ENCODE data around the gene B4GALT2. TPM values are rescaled to one million over a fixed set of nuclear protein-coding genes. Genes with fewer than 3 reads are reported as not detected.

The B4GALT2 gene
- total and polyA plus RNA-seq, 2 of the 4 experiments (the other 2 are of a cell fraction) = 52.3 to 60.8 TPM

DNA sequence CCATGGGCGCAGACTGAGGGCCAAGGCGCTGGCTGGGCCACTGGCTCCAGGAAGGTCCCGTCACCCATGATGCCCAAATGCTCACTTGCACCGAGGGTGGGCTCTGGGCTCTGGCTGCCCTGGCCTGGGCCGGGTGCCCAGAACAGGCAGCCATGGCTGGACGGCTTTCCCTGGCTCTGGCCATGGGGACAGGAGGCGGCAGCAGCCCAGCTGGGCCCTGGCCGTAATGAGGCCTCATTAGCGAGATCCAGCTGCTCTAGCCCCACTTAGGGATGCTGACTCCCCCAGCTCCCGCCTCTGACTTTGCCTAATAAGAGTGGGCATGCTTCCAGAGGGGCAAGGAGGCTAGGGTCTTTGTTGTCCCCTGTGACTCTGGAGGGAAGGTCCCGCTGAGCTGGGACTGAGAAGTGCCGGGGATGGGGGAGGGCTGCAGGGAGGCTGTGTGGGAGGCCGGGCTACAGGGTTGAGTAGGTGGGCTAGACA is 40.5 kb downstream of the B4GALT2 start:
- Histone ChIP-seq H4K5ac (ENCODE audit: low read depth, low read length) (no peak overlapping the region), H3K79me1 (ENCODE audit: low read depth in 1 of 2, low read length in 2 of 2) (no peaks in the 10 kb centered on the region), H3K9me1 (ENCODE audit: insufficient read depth, low read length) (peaks cover 8% of the 10 kb centered on the region; the same call in 1 of the 2 replicates), H4K20me1 (ENCODE audit: insufficient read depth, low read length) (no peaks in the 10 kb centered on the region; the same call in 1 of the 2 replicates), H3K27me3 (ENCODE audit: control insufficient read depth, insufficient read depth, low read length) (no peaks in the 10 kb centered on the region), H3K23ac (ENCODE audit: low read depth, low read length) (no peak overlapping the region), H3K4me2 (ENCODE audit: low read depth, low read length) (no peak overlapping the region), H2BK120ac (ENCODE audit: low read depth, low read length) (no peak overlapping the region), H3K27ac (ENCODE audit: insufficient read depth, low read length) (no peak overlapping the region), H3K18ac (ENCODE audit: low read depth, low read length) (no peak overlapping the region), H2BK20ac (ENCODE audit: low read depth, low read length) (no peak overlapping the region), H3K9me3 (ENCODE audit: control insufficient read depth, insufficient read depth, low read length) (no peaks in the 10 kb centered on the region), H2AFZ (replicated peaks; ENCODE audit: low read length, poor library complexity) (no peak overlapping the region), H4K8ac (ENCODE audit: low read depth in 2 of 2, low read length in 2 of 2) (no peak overlapping the region), H3K56ac (ENCODE audit: extremely low read depth, insufficient read depth, low read length) (no peak overlapping the region), H3K4me1 (ENCODE audit: control insufficient read depth, insufficient read depth, low read length) (no peaks in the 10 kb centered on the region), H2BK5ac (ENCODE audit: low read depth, low read length, poor library complexity, severe bottlenecking) (no peak overlapping the region), H2BK15ac (ENCODE audit: low read depth, low read length) (no peak overlapping the region), H3K4ac (ENCODE audit: low read depth, low read length) (no peak overlapping the region), H3K36me3 (ENCODE audit: control insufficient read depth, insufficient read depth, low read length) (peaks cover 26% of the 10 kb centered on the region; the same call in 1 of the 2 replicates), H3K4me3 (ENCODE audit: insufficient read depth, low read depth, low read length) (no peak overlapping the region), H3K9ac (ENCODE audit: low read depth, low read length) (no peak overlapping the region), H3K14ac (replicated peaks; ENCODE audit: low read depth, low read length) (no peak overlapping the region), H4K91ac (ENCODE audit: insufficient read depth, low read depth, low read length) (no peak overlapping the region), H2AK9ac (replicated peaks; ENCODE audit: low read depth, low read length, poor library complexity) (no peak overlapping the region), H2AK5ac (ENCODE audit: low read depth, low read length) (no peak overlapping the region)
- POLR2A ChIA-PET (ENCODE audit: unreplicated experiment) = no interaction called here
- ATAC-seq (ENCODE audit: low read depth) = no peak
- intact Hi-C loops (cut with micrococcal nuclease) = no loop called here
- no TSS peak for BruUV-seq (replicated peaks)
- TF ChIP-seq, protein P1, sequence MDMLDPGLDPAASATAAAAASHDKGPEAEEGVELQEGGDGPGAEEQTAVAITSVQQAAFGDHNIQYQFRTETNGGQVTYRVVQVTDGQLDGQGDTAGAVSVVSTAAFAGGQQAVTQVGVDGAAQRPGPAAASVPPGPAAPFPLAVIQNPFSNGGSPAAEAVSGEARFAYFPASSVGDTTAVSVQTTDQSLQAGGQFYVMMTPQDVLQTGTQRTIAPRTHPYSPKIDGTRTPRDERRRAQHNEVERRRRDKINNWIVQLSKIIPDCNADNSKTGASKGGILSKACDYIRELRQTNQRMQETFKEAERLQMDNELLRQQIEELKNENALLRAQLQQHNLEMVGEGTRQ (IDR thresholded peaks at IDR 0.05; ENCODE audit: low read depth, low read length) = no peak
- TF ChIP-seq RCOR1 (IDR thresholded peaks at IDR 0.05; ENCODE audit: insufficient replicate concordance, low read length) (no peak), MXI1 (IDR thresholded peaks at IDR 0.05; ENCODE audit: borderline replicate concordance, low read depth, low read length) (no peak), BHLHE40 (IDR thresholded peaks at IDR 0.05; ENCODE audit: low read depth, low read length) (no peak), RFX5 (IDR thresholded peaks at IDR 0.05; ENCODE audit: low read depth, low read length) (no peak), MAZ (IDR thresholded peaks at IDR 0.05; ENCODE audit: borderline replicate concordance, low read depth, low read length) (no peak), RAD21 (IDR thresholded peaks at IDR 0.05; ENCODE audit: low read length) (no peak), CEBPB (IDR thresholded peaks at IDR 0.05; ENCODE audit: low read depth, low read length) (no peak), NFE2L2 (IDR thresholded peaks at IDR 0.05; ENCODE audit: low read depth, low read length) (no peak), MAFK (IDR thresholded peaks at IDR 0.05; ENCODE audit: low read depth, low read length) (no peak), SMC3 (IDR thresholded peaks at IDR 0.05; ENCODE audit: low read depth, low read length) (no peak), FOS (IDR thresholded peaks at IDR 0.05; ENCODE audit: low read depth, low read length) (no peak)
- TF ChIP-seq, protein P2, sequence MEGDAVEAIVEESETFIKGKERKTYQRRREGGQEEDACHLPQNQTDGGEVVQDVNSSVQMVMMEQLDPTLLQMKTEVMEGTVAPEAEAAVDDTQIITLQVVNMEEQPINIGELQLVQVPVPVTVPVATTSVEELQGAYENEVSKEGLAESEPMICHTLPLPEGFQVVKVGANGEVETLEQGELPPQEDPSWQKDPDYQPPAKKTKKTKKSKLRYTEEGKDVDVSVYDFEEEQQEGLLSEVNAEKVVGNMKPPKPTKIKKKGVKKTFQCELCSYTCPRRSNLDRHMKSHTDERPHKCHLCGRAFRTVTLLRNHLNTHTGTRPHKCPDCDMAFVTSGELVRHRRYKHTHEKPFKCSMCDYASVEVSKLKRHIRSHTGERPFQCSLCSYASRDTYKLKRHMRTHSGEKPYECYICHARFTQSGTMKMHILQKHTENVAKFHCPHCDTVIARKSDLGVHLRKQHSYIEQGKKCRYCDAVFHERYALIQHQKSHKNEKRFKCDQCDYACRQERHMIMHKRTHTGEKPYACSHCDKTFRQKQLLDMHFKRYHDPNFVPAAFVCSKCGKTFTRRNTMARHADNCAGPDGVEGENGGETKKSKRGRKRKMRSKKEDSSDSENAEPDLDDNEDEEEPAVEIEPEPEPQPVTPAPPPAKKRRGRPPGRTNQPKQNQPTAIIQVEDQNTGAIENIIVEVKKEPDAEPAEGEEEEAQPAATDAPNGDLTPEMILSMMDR (conservative IDR thresholded peaks at IDR 0.05; ENCODE audit: low read depth, low read length) = no peak
- dilution Hi-C loops (cut with HindIII; ENCODE audit: low sequenced_read_pairs, unreplicated experiment) = no loop called here
- no peak for DNase-seq
- WGBS, 2 experiments (ENCODE audit: extremely low coverage in 2 of 2, insufficient read length in 1 of 2) = 68% methylated on average over 8 of the region's 13 CpGs; no CpG with 5 or more reads in 1 of the 2 experiments
- in situ Hi-C loops (cut with MboI; ENCODE audit: low sequenced_read_pairs) = loop anchor here (10.0 kb wide), 1 partner anchor 565 kb away; no protein-coding TSS in a partner anchor
- CTCF ChIA-PET = interaction anchor here (2.0 kb wide), 1 partner anchor 13 kb away, joined by 6 read pairs; no protein-coding TSS in a partner anchor

All from IMR-90 (cell line).